BE2C (cell line): ENCODE data around the gene GSPT1.

Experiments
- DNase-seq: peaks from one replicate; pipeline ENCODE4 v3.0.0-alpha.2; 2020
- H3K27me3 ChIP-seq: fragments of 250-450 bp; sonication (Bioruptor Pico); 2 replicates; pipeline ENCODE4 v1.5.1; 2020; ENCODE audit warnings: mild to moderate bottlenecking
- H3K36me3 ChIP-seq: fragments of 250-450 bp; sonication (Bioruptor Pico); 2 replicates; pipeline ENCODE4 v1.5.1; 2020; ENCODE audit warnings: mild to moderate bottlenecking
- H3K4me1 ChIP-seq: fragments of 250-450 bp; sonication (Bioruptor Pico); 2 replicates; pipeline ENCODE4 v1.5.1; 2020
- H3K4me3 ChIP-seq: 2 replicates; pipeline ENCODE4 v1.5.1; 2011; ENCODE audit warnings: low read depth, low read length
- H3K9me3 ChIP-seq: fragments of 250-450 bp; sonication (Bioruptor Pico); 2 replicates; pipeline ENCODE4 v1.5.1; 2020
- CTCF ChIP-seq: IDR thresholded peaks from 2 replicates; pipeline ENCODE4 v1.5.1; 2012; ENCODE audit warnings: mild to moderate bottlenecking, low read depth, low read length

The GSPT1 gene

GRCh38 chr16:11857161-11857560, 58.6 kb downstream of the GSPT1 start:
- Histone ChIP-seq H3K9me3 (no peaks in the 10 kb centered on the region), H3K4me3 (no peak overlapping the region), H3K27me3 (no peaks in the 10 kb centered on the region), H3K36me3 (no peaks in the 10 kb centered on the region; the same call in 1 of the 2 replicates), H3K4me1 (no peaks in the 10 kb centered on the region)
- no peak for TF ChIP-seq CTCF
- no peak for DNase-seq

- H3K4me1 ChIP-seq, result no peaks in the 10 kb centered on the region
- no peaks in the 10 kb centered on the region for H3K9me3 ChIP-seq
- no peak for TF ChIP-seq CTCF
- no peak for DNase-seq
- peak overlapping the region; percentile 94 for H3K4me3 ChIP-seq
- H3K36me3 ChIP-seq, result peaks cover 33% of the 10 kb centered on the region
- H3K27me3 ChIP-seq, result no peaks in the 10 kb centered on the region
Measured at GRCh38 chr16:11852092-11852809, 63.5 kb downstream of the GSPT1 start.

GRCh38 chr16:11851294-11852091, 64.3 kb downstream of the GSPT1 start, which contains the start of gene RSL1D1:
TSS of gene RSL1D1 (minus strand) at chr16:11851542. CDS start at chr16:11851512, 30 bp downstream.
- peaks cover 41% of the 10 kb centered on the region for H3K36me3 ChIP-seq

GRCh38 chr16:11848842-11849241, 66.9 kb downstream of the GSPT1 start:
- Histone ChIP-seq H3K4me1 (no peaks in the 10 kb centered on the region; the same call in 1 of the 2 replicates), H3K4me3 (peak overlapping the region; percentile 12; the same call in 1 of the 2 replicates), H3K36me3 (peaks cover 67% of the 10 kb centered on the region), H3K27me3 (no peaks in the 10 kb centered on the region), H3K9me3 (no peaks in the 10 kb centered on the region)
- DNase-seq, result no peak
- no peak for TF ChIP-seq CTCF

More at GRCh38 chr16:11851294-11852091, 64.3 kb downstream of the GSPT1 start, which contains the start of gene RSL1D1:
- TF ChIP-seq CTCF, result no peak
- Histone ChIP-seq H3K27me3 (no peaks in the 10 kb centered on the region), H3K9me3 (no peaks in the 10 kb centered on the region), H3K4me1 (no peaks in the 10 kb centered on the region; the same call in 1 of the 2 replicates), H3K4me3 (peak within 1 kb of the TSS; percentile 94)
- DNase-seq, result peak; percentile 92

- no peak for DNase-seq
- Histone ChIP-seq H3K27me3 (no peaks in the 10 kb centered on the region), H3K9me3 (no peaks in the 10 kb centered on the region), H3K4me1 (no peaks in the 10 kb centered on the region; the same call in 1 of the 2 replicates), H3K36me3 (peaks cover 100% of the 10 kb centered on the region), H3K4me3 (no peak overlapping the region)
- TF ChIP-seq CTCF, result no peak
Measured at GRCh38 chr16:11844499-11844898, 71.3 kb downstream of the GSPT1 start.
